Measurements from ENCODE around the gene NSRP1.

DNA sequence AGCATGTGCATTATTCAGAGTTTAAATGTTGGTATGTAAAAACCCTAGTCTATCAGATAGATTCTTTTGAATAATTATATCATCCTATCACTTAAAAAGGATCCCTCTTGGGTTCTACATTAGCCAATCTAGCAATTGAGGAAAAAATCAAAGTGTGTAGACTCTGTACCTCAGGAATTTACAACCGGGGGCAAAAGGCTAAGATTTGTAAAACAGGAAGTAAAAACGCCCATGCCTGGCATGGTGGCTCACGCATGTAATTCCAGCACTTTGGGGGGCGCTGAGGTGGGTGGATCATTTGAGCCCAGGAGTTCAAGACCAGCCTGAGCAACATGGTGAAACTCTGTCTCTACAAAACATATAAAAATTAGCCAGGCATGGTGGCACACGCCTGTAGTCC is 60.2 kb downstream of the NSRP1 start:
- no peak for TF ChIP-seq EP300 (IDR thresholded peaks at IDR 0.05)
- TF ChIP-seq CTCF (IDR thresholded peaks at IDR 0.05): no peak
- no peak for TF ChIP-seq POLR2A (IDR thresholded peaks at IDR 0.05)
- TF ChIP-seq POLR2AphosphoS5 (IDR thresholded peaks at IDR 0.05): no peak
